GM12865 (cell line): ENCODE measurements around the gene TTLL7.

ENCODE experiments used
- DNase-seq: peaks from one replicate; pipeline ENCODE4 v3.0.0; 2010; ENCODE audit warnings: low read depth
- H3K4me3 ChIP-seq: 2 replicates; pipeline ENCODE4 v1.5.1; 2011; ENCODE audit warnings: mild to moderate bottlenecking, low read depth, low read length, control low read depth
- CTCF ChIP-seq: IDR thresholded peaks from 2 replicates; pipeline ENCODE4 v1.5.1; 2011; ENCODE audit warnings: low read length, control low read depth, low read depth, inconsistent platforms; ENCODE audit not compliant: insufficient read depth; ENCODE audit errors: missing control alignments

The TTLL7 gene

DNA sequence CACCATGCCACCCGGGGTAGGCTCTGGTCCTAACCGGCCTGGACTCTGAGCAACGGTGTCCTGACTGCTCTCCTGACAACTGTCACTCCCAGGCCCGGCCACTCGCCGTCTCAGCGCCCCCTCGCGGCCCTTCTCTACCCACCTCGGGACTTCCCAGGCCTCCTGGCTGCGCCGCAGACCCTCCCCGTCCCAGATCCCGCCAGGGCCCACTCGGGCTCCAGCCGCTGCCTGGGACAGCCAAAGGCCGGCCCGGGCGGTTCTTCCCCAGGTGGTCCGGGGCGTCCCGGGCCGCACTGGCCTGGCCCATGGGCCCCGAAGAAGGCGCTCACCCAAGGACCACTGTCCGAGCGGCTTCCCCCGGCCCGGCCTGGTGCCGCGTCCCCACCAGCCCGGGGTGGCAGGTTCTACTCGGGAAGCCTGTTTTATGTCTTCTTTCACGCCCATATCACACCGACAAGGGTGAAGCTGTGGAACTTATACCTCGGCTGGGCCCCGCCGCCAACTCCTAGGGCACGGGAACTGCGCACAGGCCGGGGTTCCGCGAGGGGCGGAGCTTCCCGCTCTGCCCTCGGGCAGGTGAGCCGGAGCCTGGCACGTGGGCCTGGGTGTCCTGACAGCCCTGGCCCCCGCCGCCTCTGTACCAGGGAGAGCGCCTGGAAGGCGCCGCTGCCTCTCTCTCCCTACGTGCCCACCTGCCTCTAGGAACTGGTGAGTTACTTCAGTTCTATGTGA is 138.3 kb downstream of the TTLL7 start:
- H3K4me3 ChIP-seq: peak overlapping the region; percentile 61
- TF ChIP-seq CTCF: peak; percentile 75
- peak; percentile 74 for DNase-seq

- no peak for DNase-seq
- no peak for TF ChIP-seq CTCF
Observed at GRCh38 chr1:83857716-83858115, 141.2 kb downstream of the TTLL7 start.

GRCh38 chr1:83857103-83857502 is 141.8 kb downstream of the TTLL7 start:
- no peak overlapping the region for H3K4me3 ChIP-seq
- peak; percentile 40 for DNase-seq
- peak; percentile 34 for TF ChIP-seq CTCF

More at GRCh38 chr1:83857716-83858115, 141.2 kb downstream of the TTLL7 start:
- H3K4me3 ChIP-seq: no peak overlapping the region

DNA sequence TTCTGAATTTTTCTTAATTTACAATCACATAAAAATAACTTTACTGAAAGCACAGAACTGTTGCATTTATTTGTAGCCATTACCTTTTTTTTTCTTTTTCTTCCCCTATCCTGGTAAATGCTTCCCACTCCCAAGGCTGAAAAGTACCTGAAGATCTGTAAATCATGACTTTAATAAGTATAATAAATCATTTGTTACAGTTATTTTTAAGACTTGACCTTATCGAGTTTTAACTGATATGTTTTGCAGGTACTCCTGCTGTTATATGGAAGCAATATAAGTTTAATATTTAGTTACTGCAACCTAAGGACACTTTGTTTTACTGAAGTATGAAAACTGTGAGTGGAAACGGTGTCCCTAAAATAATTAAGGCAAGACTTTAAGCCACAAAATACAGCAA is 142.6 kb downstream of the TTLL7 start:
- no peak overlapping the region for H3K4me3 ChIP-seq
- no peak for TF ChIP-seq CTCF
- DNase-seq: no peak

GRCh38 chr1:83854456-83854855 is 144.5 kb downstream of the TTLL7 start:
- DNase-seq: no peak
- no peak for TF ChIP-seq CTCF
- no peak overlapping the region for H3K4me3 ChIP-seq

DNA sequence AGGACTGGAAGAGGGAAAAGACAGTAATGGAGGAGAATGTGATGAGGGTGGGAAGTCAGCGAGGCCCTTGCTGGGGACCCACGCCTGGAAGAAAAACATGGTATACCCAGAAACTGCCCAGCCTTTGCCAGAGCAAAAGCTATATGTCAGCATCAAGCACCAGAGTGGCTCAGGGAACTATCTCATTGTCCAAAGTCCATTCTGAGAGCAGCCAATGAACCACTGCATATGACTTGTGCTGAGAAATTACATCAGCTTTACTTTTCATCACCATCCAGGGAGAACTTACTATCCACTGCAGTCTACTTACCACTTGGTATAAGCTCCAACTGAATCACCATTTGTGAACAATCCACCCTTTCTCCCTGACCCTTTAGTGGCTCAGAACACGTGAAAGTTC is 148.1 kb downstream of the TTLL7 start:
- DNase-seq: no peak
- no peak for TF ChIP-seq CTCF
- no peak overlapping the region for H3K4me3 ChIP-seq
